GM19455 (cell line): Measurements from ENCODE around the gene CLDN4.
"Not testable (repeated sequence)": the region's sequence is repeated elsewhere in the genome, so short reads cannot be mapped to it uniquely, and the experiment has no call there.

Experiments used
- ATAC-seq: cut with Tn5 transposase; IDR thresholded peaks from one replicate; pipeline ENCODE4 v1.9.1; 2021; ENCODE audit not compliant: unreplicated experiment

CLDN4 gene

DNA sequence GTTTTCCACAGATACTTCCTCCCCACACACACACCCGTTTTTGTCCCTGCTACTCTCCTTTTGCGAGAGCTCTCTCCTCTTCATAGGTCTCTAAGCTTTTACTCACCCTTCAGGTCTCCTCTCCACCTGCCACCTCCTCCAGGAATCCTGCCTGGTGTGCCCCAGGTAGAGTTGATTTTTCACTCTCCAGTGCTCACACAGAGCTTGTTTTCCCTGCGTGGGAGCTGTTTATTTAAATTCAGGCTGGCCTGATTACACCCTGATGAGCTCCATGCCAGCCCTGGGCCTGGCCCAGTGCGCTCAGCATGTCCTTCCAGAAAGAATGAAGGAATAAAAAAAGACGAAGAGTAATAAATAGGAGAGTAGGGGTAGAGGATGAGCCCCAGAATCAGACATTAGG lies 7.5 kb upstream of the CLDN4 start:
- no peak for ATAC-seq

GRCh38 chr7:73823873-73824592 lies 6.8 kb upstream of the CLDN4 start:
- ATAC-seq, result no peak

GRCh38 chr7:73824986-73825385 lies 5.8 kb upstream of the CLDN4 start:
- ATAC-seq, result no peak

GRCh38 chr7:73827567-73828106 lies 3.2 kb upstream of the CLDN4 start:
- no peak for ATAC-seq

DNA sequence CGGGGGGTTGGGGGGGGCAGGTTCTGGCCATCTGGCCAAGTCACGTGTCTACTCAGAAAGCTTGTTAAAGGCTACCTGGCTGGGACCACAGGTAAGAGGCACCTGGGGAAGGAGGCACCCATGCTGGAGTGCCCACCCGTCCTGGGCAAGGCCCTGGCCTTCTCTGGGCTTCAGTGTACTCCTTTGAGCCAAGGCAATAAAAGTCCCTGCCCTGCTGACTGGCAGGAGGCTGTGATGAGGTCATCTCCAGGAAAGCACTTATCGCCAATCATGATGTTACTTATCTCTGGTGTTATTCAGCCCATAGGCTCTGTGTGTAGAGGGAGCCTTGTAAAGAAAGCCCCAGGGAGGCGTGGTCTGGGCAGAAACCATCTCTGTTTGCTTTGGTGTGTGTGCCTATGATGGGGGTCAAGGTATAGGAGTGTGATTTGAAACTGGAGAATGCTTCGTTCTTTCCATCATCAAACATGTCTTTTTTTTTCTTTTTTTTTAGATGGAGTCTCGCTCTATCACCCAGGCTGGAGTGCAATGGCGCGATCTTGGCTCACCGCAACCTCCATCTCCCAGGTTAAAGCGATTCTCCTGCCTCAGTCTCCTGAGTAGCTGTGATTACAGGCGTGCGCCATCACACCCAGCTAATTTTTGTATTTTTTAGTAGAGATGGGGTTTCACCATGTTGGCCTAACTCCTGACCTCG lies 2.5 kb upstream of the CLDN4 start:
- ATAC-seq, result no peak

- ATAC-seq, result no peak
Measured at GRCh38 chr7:73828972-73829371, 1.8 kb upstream of the CLDN4 start.

DNA sequence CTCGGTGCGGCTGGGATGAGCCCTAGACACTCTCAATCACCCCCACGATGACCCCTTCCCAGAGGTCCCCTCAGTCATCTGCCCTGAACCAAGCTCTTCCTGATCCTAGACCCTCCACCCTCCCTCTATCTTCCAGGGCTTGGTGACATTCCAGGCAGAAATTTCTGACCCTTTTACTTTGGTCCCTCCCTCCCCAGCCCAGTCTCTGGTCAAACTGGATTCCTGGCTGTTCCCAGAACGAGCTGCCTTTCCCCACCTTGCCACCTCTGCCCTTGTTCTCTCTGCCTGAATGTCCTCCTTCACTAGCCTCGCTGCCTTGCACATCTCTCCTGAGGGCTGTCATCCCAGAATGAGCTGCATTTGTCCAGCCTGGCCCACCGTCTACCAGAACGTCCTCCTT lies 1.3 kb upstream of the CLDN4 start:
- ATAC-seq, result no peak

DNA sequence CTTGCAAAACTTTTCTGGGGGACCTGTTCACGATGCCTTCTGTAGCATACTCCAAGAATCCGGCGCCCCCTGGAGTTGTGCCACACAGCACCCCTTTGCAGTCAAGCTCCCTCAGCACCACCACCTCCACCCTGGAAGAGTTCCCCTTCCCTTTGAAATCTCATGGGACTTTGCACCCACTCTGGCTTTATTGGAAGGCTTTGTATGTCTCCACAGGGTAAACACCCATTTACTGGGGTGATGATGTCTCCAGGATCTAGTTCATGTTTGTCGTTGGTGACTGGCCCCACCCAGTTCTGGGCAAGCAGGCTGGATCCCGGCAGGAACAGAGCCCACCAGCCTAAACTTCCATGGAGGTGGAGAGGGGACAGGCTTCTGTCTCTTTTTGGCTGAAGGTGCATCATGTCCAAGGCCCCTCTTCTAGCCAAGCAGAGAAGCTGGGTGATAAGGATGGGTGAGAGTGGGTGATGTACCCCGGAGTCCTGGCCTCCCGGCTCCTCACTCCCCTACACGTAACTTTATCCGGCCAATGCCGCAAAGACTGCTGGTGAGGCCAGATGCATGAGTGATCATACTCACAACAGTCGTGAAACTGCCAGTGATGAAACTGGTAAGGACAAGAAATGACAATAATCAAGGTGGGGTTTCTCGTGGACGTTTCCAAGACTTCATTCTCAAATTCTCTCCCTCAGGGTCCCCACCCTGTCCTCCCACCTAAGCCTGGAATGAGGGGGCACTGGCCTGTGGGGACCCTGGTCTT lies 695 bp upstream of the CLDN4 start:
- no peak for ATAC-seq

- no peak for ATAC-seq
Measured at GRCh38 chr7:73831584-73831833, 713 bp downstream of the CLDN4 start.

GRCh38 chr7:73831834-73832651 lies 1.2 kb downstream of the CLDN4 start:
- ATAC-seq, result no peak

DNA sequence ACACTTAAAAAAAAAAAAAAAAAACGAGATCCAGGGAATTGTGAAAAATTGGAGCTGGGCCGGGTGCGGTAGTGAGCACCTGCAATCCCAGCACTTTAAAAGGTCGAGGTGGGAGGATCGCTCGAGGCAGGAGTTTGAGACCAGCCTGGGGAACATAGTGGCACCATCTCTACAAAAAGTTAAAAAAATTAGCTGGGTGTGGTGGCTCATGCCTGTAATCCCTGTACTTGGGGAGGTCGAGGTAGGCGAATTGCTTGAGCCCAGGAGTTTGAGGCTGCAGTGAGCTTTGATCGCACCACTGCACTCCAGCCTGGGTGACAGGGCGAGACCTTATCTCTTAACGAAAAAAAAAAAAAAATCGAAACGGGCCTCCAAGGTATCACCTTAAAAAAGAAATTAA lies 2.0 kb downstream of the CLDN4 start:
- no peak for ATAC-seq

- no peak for ATAC-seq
Measured at GRCh38 chr7:73833251-73833919, 2.6 kb downstream of the CLDN4 start.

- no peak for ATAC-seq
Measured at GRCh38 chr7:73834626-73835191, 3.9 kb downstream of the CLDN4 start.

DNA sequence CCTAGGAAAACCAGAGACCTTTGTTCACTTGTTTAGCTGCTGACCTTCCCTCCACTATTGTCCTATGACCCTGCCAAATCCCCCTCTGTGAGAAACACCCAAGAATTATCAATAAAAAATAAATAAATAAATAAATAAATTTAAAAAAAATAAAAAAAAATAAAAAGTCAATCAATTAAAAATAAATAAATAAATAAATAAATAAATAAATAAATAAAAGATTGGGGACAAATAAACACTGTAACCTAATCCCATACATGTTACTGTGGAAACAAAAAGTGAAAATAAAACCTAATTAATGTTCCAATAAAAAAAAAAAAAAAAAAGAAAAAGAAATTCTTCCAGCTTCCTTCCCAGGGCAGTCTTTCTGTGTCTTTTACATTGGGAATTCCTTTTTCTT lies 6.4 kb downstream of the CLDN4 start:
- ATAC-seq, result not testable (repeated sequence)

- no peak for ATAC-seq
Measured at GRCh38 chr7:73838642-73839041, 7.8 kb downstream of the CLDN4 start.

GRCh38 chr7:73839290-73839689 lies 8.5 kb downstream of the CLDN4 start:
- ATAC-seq, result no peak

DNA sequence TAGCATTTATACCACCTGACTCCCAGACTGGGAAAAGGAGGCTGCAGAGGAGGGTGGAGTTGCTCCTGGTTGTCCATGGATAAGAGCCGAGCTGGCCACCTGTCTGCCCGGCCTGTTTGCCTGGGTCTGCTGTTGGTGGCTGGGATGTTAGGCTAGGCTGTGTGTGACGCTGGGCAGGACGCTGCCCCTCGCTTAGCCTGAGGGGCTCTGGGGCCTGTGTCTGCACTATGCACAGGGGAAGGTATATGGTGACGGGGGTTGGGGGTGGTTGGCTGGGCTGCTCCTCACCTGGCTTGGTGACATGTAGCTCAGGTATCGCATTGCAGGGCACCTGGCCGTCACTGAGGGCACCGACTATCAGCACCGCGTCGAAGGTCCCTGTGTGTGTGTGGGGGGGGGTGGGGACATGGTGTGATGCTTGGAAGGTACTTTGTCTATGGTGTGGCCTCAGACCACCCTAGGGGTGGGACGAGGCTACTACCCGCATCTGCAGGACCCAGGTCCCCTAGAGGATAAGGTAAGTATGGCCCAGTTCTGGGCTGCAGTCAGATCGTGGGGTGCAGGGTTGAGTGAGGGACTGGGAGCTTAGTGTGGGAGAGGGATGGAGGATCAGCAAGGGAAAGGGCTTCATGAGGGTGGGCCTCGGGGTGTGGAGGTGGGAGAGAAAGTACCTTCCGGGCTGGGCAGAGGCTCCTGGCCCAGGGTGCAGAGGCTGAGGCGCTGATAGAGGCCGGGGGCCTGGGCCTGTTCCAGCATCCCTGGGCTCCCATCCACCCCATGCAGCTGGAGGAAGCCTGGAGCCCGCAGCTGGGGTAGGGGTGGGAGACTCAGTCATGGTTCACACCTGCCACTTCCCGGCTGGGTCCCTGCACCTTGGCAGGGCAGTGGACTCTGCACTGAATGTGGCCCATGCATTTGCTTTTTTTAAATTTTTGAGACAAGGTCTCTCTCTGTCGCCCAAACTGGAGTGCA lies 9.2 kb downstream of the CLDN4 start:
- ATAC-seq, result no peak

- ATAC-seq, result no peak
Measured at GRCh38 chr7:73840715-73841379, 10.1 kb downstream of the CLDN4 start.

GRCh38 chr7:73841689-73842066 lies 10.9 kb downstream of the CLDN4 start:
- no peak for ATAC-seq
